Upper lobe of left lung (tissue), 4 donors: ENCODE results near the gene PKP1.

Source experiments
- EP300 ChIP-seq, 4 donors: sonication (generic); formaldehyde crosslinking; IDR thresholded peaks; one replicate each; pipeline ENCODE4 v1.5.1; 2017; ENCODE audit warnings: antibody characterized with exemption in 4 of 4, control low read depth in 2 of 4
- POLR2A ChIP-seq, 4 donors: fragments of 450-650 bp; IDR thresholded peaks; one replicate each; pipeline ENCODE4 v1.5.1; 2016 to 2017; ENCODE audit warnings: antibody characterized with exemption in 4 of 4, mild to moderate bottlenecking in 2 of 4
- POLR2AphosphoS5 ChIP-seq, 2 donors: sonication (generic); formaldehyde crosslinking; IDR thresholded peaks; one replicate each; pipeline ENCODE4 v1.5.1; 2017; ENCODE audit warnings: antibody characterized with exemption in 2 of 2
- TF ChIP-seq, protein P1 (sequence below), 6 experiments: fragments of 450-650 bp in 4 of 6; fragments of 200-600 bp in 2 of 6; sonication (generic) in 2 of 6; IDR thresholded peaks; one replicate each; pipeline ENCODE4 v1.5.1; 2016 to 2019; ENCODE audit warnings: antibody characterized with exemption in 6 of 6

DNA sequence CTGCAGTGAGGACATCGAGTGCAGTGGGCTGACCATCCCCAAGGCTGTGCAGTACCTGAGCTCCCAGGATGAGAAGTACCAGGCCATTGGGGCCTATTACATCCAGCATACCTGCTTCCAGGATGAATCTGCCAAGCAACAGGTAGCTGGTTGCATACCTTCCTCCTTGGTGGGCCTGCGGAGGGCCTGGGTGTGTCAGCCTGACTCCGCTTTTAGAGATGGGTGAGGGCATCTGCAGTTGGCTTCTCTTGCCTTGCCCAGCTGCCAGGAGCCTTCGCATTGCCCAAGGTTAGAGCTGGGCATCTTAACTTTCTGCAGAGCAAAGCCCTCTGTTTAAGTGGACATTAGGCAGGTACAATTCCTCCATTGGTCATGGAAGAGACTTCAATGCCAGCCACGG lies 33.2 kb downstream of the PKP1 start:
- TF ChIP-seq, protein P1, sequence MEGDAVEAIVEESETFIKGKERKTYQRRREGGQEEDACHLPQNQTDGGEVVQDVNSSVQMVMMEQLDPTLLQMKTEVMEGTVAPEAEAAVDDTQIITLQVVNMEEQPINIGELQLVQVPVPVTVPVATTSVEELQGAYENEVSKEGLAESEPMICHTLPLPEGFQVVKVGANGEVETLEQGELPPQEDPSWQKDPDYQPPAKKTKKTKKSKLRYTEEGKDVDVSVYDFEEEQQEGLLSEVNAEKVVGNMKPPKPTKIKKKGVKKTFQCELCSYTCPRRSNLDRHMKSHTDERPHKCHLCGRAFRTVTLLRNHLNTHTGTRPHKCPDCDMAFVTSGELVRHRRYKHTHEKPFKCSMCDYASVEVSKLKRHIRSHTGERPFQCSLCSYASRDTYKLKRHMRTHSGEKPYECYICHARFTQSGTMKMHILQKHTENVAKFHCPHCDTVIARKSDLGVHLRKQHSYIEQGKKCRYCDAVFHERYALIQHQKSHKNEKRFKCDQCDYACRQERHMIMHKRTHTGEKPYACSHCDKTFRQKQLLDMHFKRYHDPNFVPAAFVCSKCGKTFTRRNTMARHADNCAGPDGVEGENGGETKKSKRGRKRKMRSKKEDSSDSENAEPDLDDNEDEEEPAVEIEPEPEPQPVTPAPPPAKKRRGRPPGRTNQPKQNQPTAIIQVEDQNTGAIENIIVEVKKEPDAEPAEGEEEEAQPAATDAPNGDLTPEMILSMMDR (IDR thresholded peaks at IDR 0.05) = no peak
- no peak for TF ChIP-seq POLR2A (IDR thresholded peaks at IDR 0.05)
- TF ChIP-seq EP300 (IDR thresholded peaks at IDR 0.05) = no peak
- TF ChIP-seq POLR2AphosphoS5 (IDR thresholded peaks at IDR 0.05) = no peak
